HS-5 (cell line): ENCODE results near the gene APOLD1.
A peak's percentile ranks its signal among the peaks of the same experiment; 100 is the strongest.

Experiments
- DNase-seq: peaks from one replicate; pipeline ENCODE4 v3.0.0-alpha.2; 2012; ENCODE audit warnings: low read depth

The APOLD1 gene

GRCh38 chr12:12839873-12840579, 54.6 kb downstream of the APOLD1 start:
- peak; percentile 77 for DNase-seq

DNA sequence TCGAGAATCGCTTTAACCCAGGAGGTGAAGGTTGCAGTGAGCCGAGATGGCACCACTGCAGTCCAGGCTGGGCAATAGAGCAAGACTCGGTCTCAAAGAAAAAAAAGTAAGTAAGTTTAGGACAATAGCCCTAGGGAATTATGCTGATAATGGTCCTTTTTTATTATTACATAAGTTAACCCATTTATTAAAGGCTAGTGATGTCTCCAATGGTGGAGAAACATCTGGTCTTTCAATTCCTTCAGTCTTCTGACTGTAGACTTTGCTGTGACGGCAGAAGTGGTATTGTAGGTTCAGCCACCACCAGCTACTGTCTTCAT, 55.1 kb downstream of the APOLD1 start:
- no peak for DNase-seq
